Measurements from ENCODE around the gene PANK2.

DNA sequence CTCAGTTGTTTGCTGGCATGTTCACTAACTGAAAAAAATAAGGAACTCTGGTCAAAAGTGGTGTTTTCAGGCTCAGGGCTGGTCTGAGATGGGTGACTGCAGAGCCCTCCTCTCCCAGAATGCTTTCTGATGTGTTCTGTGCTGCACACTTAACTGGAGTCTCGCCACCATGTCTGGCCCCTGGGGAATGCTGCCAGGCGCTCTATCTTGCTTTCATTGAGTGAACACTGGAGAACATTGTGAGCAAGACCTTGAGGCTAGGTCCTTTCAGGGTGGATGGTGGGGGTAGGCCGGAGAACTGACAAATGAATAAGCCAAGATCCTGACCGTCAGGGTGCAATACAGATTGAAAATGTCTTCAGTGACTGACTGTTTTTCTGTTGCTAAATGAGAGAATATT is 19.5 kb downstream of the PANK2 start:
- TF ChIP-seq, protein P1, sequence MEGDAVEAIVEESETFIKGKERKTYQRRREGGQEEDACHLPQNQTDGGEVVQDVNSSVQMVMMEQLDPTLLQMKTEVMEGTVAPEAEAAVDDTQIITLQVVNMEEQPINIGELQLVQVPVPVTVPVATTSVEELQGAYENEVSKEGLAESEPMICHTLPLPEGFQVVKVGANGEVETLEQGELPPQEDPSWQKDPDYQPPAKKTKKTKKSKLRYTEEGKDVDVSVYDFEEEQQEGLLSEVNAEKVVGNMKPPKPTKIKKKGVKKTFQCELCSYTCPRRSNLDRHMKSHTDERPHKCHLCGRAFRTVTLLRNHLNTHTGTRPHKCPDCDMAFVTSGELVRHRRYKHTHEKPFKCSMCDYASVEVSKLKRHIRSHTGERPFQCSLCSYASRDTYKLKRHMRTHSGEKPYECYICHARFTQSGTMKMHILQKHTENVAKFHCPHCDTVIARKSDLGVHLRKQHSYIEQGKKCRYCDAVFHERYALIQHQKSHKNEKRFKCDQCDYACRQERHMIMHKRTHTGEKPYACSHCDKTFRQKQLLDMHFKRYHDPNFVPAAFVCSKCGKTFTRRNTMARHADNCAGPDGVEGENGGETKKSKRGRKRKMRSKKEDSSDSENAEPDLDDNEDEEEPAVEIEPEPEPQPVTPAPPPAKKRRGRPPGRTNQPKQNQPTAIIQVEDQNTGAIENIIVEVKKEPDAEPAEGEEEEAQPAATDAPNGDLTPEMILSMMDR (optimal IDR thresholded peaks at IDR 0.05 in 1 of 3, IDR thresholded peaks at IDR 0.05 in 1 of 3, conservative IDR thresholded peaks at IDR 0.05 in 1 of 3; ENCODE audit: extremely low read depth in 1 of 3, insufficient read depth in 2 of 3, low read length in 3 of 3) = no peak
- no peak for TF ChIP-seq EZH2 (IDR thresholded peaks at IDR 0.05; ENCODE audit: low read length)

Measured in keratinocyte (primary cell).